C4-2B (cell line): ENCODE measurements around the gene FXYD3.

Experiments used
- CTCF ChIP-seq: fragments of 450-650 bp; conservative IDR thresholded peaks from 2 replicates; pipeline ENCODE4 v1.5.1; 2017; ENCODE audit warnings: mild to moderate bottlenecking
- ZFX ChIP-seq: fragments of 450-650 bp; IDR thresholded peaks from 2 replicates; pipeline ENCODE4 v1.6.1; 2017

DNA sequence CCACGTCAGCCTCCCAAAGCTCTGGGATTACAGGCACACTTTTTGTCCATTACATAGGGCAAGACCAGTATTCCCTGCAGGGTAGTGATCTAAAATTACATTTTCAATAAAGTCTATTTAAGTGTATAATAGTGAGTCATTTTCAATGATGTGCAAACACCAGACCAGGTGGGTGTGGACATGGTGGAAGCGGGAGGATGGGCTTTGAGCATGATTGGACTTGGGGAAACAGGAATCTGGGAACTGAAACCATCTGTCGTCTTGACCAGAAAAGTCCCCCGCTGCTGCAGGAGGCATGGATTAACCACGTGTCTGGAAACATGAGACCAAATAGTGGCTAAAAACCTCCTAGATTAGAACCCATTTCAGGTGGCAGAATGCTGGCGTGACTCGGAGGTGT lies 4.9 kb downstream of the FXYD3 start:
- TF ChIP-seq CTCF, result no peak
- TF ChIP-seq ZFX, result no peak
